GM12801 (cell line): ENCODE data around the gene ACAP1.

Source experiments
- TF ChIP-seq, protein P1 (sequence below): IDR thresholded peaks from one replicate; pipeline ENCODE4 v1.5.1; 2011; ENCODE audit warnings: control low read depth; ENCODE audit not compliant: insufficient read length; ENCODE audit errors: extremely low read depth

ACAP1 gene

GRCh38 chr17:7394452-7395191 is 58.3 kb downstream of the ACAP1 start, which contains the start of gene PLSCR3:
PLSCR3 (minus strand) TSS chr17:7394525; CDS start chr17:7394110, 415 bp downstream.
- TF ChIP-seq, protein P1, sequence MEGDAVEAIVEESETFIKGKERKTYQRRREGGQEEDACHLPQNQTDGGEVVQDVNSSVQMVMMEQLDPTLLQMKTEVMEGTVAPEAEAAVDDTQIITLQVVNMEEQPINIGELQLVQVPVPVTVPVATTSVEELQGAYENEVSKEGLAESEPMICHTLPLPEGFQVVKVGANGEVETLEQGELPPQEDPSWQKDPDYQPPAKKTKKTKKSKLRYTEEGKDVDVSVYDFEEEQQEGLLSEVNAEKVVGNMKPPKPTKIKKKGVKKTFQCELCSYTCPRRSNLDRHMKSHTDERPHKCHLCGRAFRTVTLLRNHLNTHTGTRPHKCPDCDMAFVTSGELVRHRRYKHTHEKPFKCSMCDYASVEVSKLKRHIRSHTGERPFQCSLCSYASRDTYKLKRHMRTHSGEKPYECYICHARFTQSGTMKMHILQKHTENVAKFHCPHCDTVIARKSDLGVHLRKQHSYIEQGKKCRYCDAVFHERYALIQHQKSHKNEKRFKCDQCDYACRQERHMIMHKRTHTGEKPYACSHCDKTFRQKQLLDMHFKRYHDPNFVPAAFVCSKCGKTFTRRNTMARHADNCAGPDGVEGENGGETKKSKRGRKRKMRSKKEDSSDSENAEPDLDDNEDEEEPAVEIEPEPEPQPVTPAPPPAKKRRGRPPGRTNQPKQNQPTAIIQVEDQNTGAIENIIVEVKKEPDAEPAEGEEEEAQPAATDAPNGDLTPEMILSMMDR = no peak

GRCh38 chr17:7396147-7396546 is 59.8 kb downstream of the ACAP1 start:
- TF ChIP-seq, protein P1 = no peak

- TF ChIP-seq, protein P1 = no peak
Observed at GRCh38 chr17:7398612-7399011, 62.3 kb downstream of the ACAP1 start.
